ENCODE data around the gene BCO1.
A peak's percentile ranks its signal among the peaks of the same experiment; 100 is the strongest.

Gene BCO1

GRCh38 chr16:81276323-81276722 lies 37.8 kb downstream of the BCO1 start:
- DNase-seq, result no peak

- no peak for DNase-seq
These were observed 39.1 kb downstream of the BCO1 start for GRCh38 chr16:81277541-81278080.

- DNase-seq, result no peak
These were observed 40.0 kb downstream of the BCO1 start for GRCh38 chr16:81278526-81278925.

- DNase-seq, result no peak
These were observed 40.9 kb downstream of the BCO1 start for GRCh38 chr16:81279392-81279791.

- no peak for DNase-seq
These were observed 41.9 kb downstream of the BCO1 start for GRCh38 chr16:81280393-81280792.

GRCh38 chr16:81283044-81283443 lies 44.6 kb downstream of the BCO1 start:
- no peak for DNase-seq

GRCh38 chr16:81284995-81285600 lies 46.6 kb downstream of the BCO1 start:
- DNase-seq, result no peak

- DNase-seq, result no peak
These were observed 47.7 kb downstream of the BCO1 start for GRCh38 chr16:81286190-81286589.

GRCh38 chr16:81291117-81291516 lies 52.6 kb downstream of the BCO1 start:
- DNase-seq, result no peak

GRCh38 chr16:81292936-81293335 lies 54.4 kb downstream of the BCO1 start:
- no peak for DNase-seq

GRCh38 chr16:81293909-81294802 lies 55.7 kb downstream of the BCO1 start:
- DNase-seq, result no peak

GRCh38 chr16:81296631-81297030 lies 58.1 kb downstream of the BCO1 start:
- DNase-seq, result no peak

- DNase-seq, result no peak
These were observed 69.3 kb downstream of the BCO1 start for GRCh38 chr16:81307770-81308169.

- DNase-seq, result no peak
These were observed 71.7 kb downstream of the BCO1 start for GRCh38 chr16:81310045-81310644.

GRCh38 chr16:81311762-81312161 lies 73.3 kb downstream of the BCO1 start:
- no peak for DNase-seq

GRCh38 chr16:81313701-81314602 lies 75.5 kb downstream of the BCO1 start:
- no peak for DNase-seq

GRCh38 chr16:81314603-81315270 lies 76.2 kb downstream of the BCO1 start, which contains the start of gene GAN:
TSS of gene GAN (plus strand) at chr16:81314962. CDS start at chr16:81315114, 152 bp downstream.
- peak; percentile 88 for DNase-seq

GRCh38 chr16:81315271-81316175 lies 77.0 kb downstream of the BCO1 start:
- peak; percentile 16 for DNase-seq

GRCh38 chr16:81316176-81316496 lies 77.6 kb downstream of the BCO1 start:
- DNase-seq, result no peak

- DNase-seq, result no peak
These were observed 80.2 kb downstream of the BCO1 start for GRCh38 chr16:81318711-81319110.
